B cell (primary cell): ENCODE data around the gene TCF7L1. TPM values are rescaled to one million over a fixed set of nuclear protein-coding genes. Genes with fewer than 3 reads are reported as not detected.

ENCODE experiments used
- ATAC-seq: fragments of 200-7000 bp; cut with Tn5 transposase; one replicate; pipeline ENCODE4 v1.10.0; 2021; ENCODE audit warnings: low read depth, mild to moderate bottlenecking, moderate number of reproducible peaks, moderate library complexity
- CTCF ChIA-PET: fragments of 350-600 bp; sonication (Branson Sonifier 250); formaldehyde crosslinking; loops from one replicate; lab custom pipeline; 2021; ENCODE audit warnings: antibody characterized with exemption, inconsistent platforms; lab: Charles Lee
- POLR2A ChIA-PET: fragments of 350-600 bp; sonication (Branson Sonifier 250); formaldehyde crosslinking; loops from one replicate; lab custom pipeline; 2021; ENCODE audit warnings: antibody characterized with exemption; lab: Charles Lee
- DNase-seq: peaks from one replicate; pipeline ENCODE4 v3.0.0; 2013
- H2AFZ ChIP-seq: 2 replicates; pipeline ENCODE4 v1.6.1; 2012; ENCODE audit warnings: mild to moderate bottlenecking, low read depth, low read length; ENCODE audit not compliant: insufficient read depth, poor library complexity, severe bottlenecking
- H3K27ac ChIP-seq, 2 donors: 1 replicate in 1 of 2; 2 replicates in 1 of 2; pipeline ENCODE4 v1.5.1; 2012 to 2013; ENCODE audit warnings: low read length in 2 of 2, mild to moderate bottlenecking in 2 of 2, moderate library complexity in 1 of 2
- H3K27me3 ChIP-seq, 4 experiments: fragments of 200-600 bp in 1 of 4; sonication (generic) in 1 of 4; replicated peaks in 1 of 4; 1 replicate in 2 of 4; 2 replicates in 2 of 4; pipeline versions ENCODE4 v1.6.1 to v1.7.0; 2013 to 2016; ENCODE audit warnings: low read length in 3 of 4, mild to moderate bottlenecking in 2 of 4, mixed read lengths in 1 of 4, moderate library complexity in 1 of 4; ENCODE audit not compliant: insufficient read depth in 4 of 4, control insufficient read depth in 3 of 4; ENCODE audit errors: control extremely low read depth in 1 of 4
- H3K36me3 ChIP-seq, 2 experiments: replicated peaks in 1 of 2; 1 replicate in 1 of 2; 2 replicates in 1 of 2; pipeline versions ENCODE4 v1.6.1 to v1.7.1; 2013; ENCODE audit warnings: low read length in 1 of 2; ENCODE audit not compliant: insufficient read depth in 2 of 2, control insufficient read depth in 1 of 2; ENCODE audit errors: control extremely low read depth in 1 of 2, extremely low read depth in 1 of 2
- H3K4me1 ChIP-seq, 2 donors: fragments of 200-600 bp in 1 of 2; sonication (generic) in 1 of 2; 1 replicate in 1 of 2; 2 replicates in 1 of 2; pipeline versions ENCODE4 v1.5.1 to v1.6.1; 2013 to 2017; ENCODE audit warnings: low read length in 2 of 2; ENCODE audit not compliant: control insufficient read depth in 2 of 2, insufficient read depth in 2 of 2
- H3K4me2 ChIP-seq: replicated peaks from 2 replicates; pipeline ENCODE3; 2012; ENCODE audit warnings: mild to moderate bottlenecking, low read depth, low read length; ENCODE audit not compliant: poor library complexity, severe bottlenecking
- H3K4me3 ChIP-seq, 5 experiments: fragments of 200-600 bp in 1 of 5; sonication (generic) in 1 of 5; 1 replicate in 3 of 5; 2 replicates in 2 of 5; pipeline versions ENCODE4 v1.5.1 to v1.7.0; 2011 to 2016; ENCODE audit warnings: low read length in 4 of 5, mild to moderate bottlenecking in 4 of 5, low read depth in 2 of 5, control low read depth in 1 of 5, moderate library complexity in 1 of 5; ENCODE audit not compliant: insufficient read depth in 1 of 5; ENCODE audit errors: control extremely low read depth in 1 of 5, extremely low read depth in 1 of 5
- H3K79me2 ChIP-seq: fragments of 200-600 bp; sonication (generic); one replicate; pipeline ENCODE4 v1.6.0; 2016; ENCODE audit warnings: low read length; ENCODE audit not compliant: control insufficient read depth, insufficient read depth
- H3K9ac ChIP-seq: fragments of 200-600 bp; sonication (generic); 2 replicates; pipeline ENCODE4 v1.6.1; 2017; ENCODE audit warnings: mild to moderate bottlenecking, low read length, moderate library complexity
- H3K9me3 ChIP-seq, 3 donors: one replicate each; pipeline versions ENCODE4 v1.6.1 to v1.7.1; 2013; ENCODE audit warnings: low read length in 2 of 3; ENCODE audit not compliant: control insufficient read depth in 2 of 3, insufficient read depth in 1 of 3; ENCODE audit errors: control extremely low read depth in 1 of 3
- H4K20me1 ChIP-seq: 2 replicates; pipeline ENCODE4 v1.6.0; 2012; ENCODE audit warnings: mild to moderate bottlenecking, low read length; ENCODE audit not compliant: insufficient read depth, control insufficient read depth, poor library complexity, severe bottlenecking
- H3K27ac Mint-ChIP-seq: one replicate; pipeline ENCODE4 v1.8.0; 2021; ENCODE audit warnings: mixed read lengths
- H3K27me3 Mint-ChIP-seq: one replicate; pipeline ENCODE4 v1.8.0; 2021; ENCODE audit warnings: mixed read lengths
- H3K4me1 Mint-ChIP-seq: one replicate; pipeline ENCODE4 v1.8.0; 2021; ENCODE audit warnings: mixed read lengths
- H3K4me3 Mint-ChIP-seq: one replicate; pipeline ENCODE4 v1.8.0; 2021; ENCODE audit warnings: mixed read lengths
- H3K9me3 Mint-ChIP-seq: one replicate; pipeline ENCODE4 v1.8.0; 2022; ENCODE audit warnings: mixed read lengths; ENCODE audit not compliant: insufficient read depth
- EZH2 ChIP-seq: IDR thresholded peaks from 2 replicates; pipeline ENCODE4 v1.6.1; 2012; ENCODE audit warnings: borderline replicate concordance, low read depth, mild to moderate bottlenecking, moderate library complexity, low read length; ENCODE audit not compliant: insufficient read depth, poor library complexity, severe bottlenecking
- WGBS: methylation state at CpG from one replicate; pipeline ENCODE4 v1.1.5; 2013; ENCODE audit warnings: missing lambda C conversion rate; ENCODE audit not compliant: insufficient coverage; 5-methylcytosine and 5-hydroxymethylcytosine counted together
- intact Hi-C: fragments of 100-400 bp; cut with micrococcal nuclease; formaldehyde crosslinking; loops from one replicate; pipeline ENCODE4 v1.10.0; 2022
- polyA plus RNA-seq: library from polyadenylated mRNA; depleted of rRNA; stranded (reverse); fragments of >200 nt; gene quantifications from 2 replicates; pipeline ENCODE4 v1.2.3, GENCODE V29; 2012
- total RNA-seq, 2 donors: library from RNA; stranded (reverse); fragments of 120-200 nt in 1 of 2; gene quantifications; 1 replicate in 1 of 2; 2 replicates in 1 of 2; pipeline versions ENCODE4 v1.2.3 to v1.2.4, GENCODE V29; 2013 to 2022
- TF ChIP-seq, protein P1 (sequence below): fragments of 200-600 bp; IDR thresholded peaks from one replicate; pipeline ENCODE4 v1.8.0; 2022; ENCODE audit warnings: antibody characterized with exemption, mild to moderate bottlenecking

Gene TCF7L1
- total and polyA plus RNA-seq, 2 donors (not counting 1 experiment from before 2014, with no cell fraction given), result 0.67 to 0.81 TPM

DNA sequence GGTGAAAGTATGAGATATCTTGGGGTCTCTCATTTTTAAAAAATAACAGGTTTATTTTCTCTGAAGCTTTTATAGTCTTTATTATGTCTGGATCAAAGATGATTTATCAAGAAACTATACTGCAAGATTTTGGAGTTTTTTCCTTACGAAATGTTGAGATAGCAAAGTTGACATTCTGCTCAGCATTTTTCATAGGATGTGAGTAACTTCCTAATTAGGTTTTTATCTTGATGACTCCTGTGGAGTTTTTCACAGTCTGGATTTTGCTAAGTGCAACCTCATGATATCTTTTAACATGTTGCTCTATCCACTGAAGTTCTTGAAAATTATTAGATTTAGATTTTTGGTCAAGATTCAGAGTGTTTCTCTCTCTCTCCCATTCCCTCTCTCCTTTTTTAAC is 17.8 kb downstream of the TCF7L1 start:
- DNase-seq (no peak), ATAC-seq (no peak)
- Histone ChIP-seq H3K27me3 (peaks cover 0 to 4% (median 0%) of the 10 kb centered on the region in 4 experiments), H3K4me1 (no peaks in the 10 kb centered on the region), H2AFZ (no peak overlapping the region), H3K79me2 (no peaks in the 10 kb centered on the region), H3K4me3 (no peak overlapping the region), H3K9ac (no peak overlapping the region), H3K4me2 (no peak overlapping the region), H3K27ac (no peak overlapping the region), H4K20me1 (no peaks in the 10 kb centered on the region), H3K36me3 (no peaks in the 10 kb centered on the region), H3K9me3 (peaks cover 0 to 2% (median 0%) of the 10 kb centered on the region in 3 donors)
- Mint-ChIP-seq H3K27ac (no peak overlapping the region), H3K4me3 (no peak overlapping the region), H3K27me3 (peaks cover 17% of the 10 kb centered on the region), H3K9me3 (no peaks in the 10 kb centered on the region), H3K4me1 (no peaks in the 10 kb centered on the region)
- POLR2A ChIA-PET, result no interaction called here
- WGBS, result no CpG with 5 or more reads among the region's 1 CpG
- intact Hi-C loops, result no loop called here
- TF ChIP-seq, protein P1, sequence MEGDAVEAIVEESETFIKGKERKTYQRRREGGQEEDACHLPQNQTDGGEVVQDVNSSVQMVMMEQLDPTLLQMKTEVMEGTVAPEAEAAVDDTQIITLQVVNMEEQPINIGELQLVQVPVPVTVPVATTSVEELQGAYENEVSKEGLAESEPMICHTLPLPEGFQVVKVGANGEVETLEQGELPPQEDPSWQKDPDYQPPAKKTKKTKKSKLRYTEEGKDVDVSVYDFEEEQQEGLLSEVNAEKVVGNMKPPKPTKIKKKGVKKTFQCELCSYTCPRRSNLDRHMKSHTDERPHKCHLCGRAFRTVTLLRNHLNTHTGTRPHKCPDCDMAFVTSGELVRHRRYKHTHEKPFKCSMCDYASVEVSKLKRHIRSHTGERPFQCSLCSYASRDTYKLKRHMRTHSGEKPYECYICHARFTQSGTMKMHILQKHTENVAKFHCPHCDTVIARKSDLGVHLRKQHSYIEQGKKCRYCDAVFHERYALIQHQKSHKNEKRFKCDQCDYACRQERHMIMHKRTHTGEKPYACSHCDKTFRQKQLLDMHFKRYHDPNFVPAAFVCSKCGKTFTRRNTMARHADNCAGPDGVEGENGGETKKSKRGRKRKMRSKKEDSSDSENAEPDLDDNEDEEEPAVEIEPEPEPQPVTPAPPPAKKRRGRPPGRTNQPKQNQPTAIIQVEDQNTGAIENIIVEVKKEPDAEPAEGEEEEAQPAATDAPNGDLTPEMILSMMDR, result no peak
- TF ChIP-seq EZH2, result no peak
- CTCF ChIA-PET, result interaction anchor here (0.9 kb wide), 1 partner anchor 136 kb away, joined by 3 read pairs; no protein-coding TSS in a partner anchor

DNA sequence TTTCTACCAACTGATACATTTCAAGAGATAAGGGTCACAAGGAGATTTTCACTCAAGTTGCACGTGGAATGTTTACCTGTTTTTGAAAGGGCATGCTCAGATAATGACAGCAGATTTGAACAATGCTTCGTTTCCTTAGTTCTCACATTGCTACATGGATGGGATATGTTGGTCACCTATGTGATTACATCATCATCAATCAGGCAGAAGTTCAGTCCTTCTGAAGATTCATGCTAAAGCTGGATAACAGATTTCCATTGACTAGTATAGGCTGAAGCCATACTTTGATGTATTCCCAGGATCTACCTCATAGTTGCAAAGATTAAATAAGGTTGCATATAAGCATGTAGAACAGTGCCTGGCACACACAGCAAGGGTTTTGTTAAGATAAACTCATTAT is 19.7 kb downstream of the TCF7L1 start:
- H3K4me2 ChIP-seq, result no peak overlapping the region
- no peaks in the 10 kb centered on the region for H3K36me3 ChIP-seq
- ATAC-seq (no peak), DNase-seq (no peak)
- no peak overlapping the region for H3K9ac ChIP-seq
- Mint-ChIP-seq H3K9me3 (no peaks in the 10 kb centered on the region), H3K27me3 (peaks cover 10% of the 10 kb centered on the region), H3K4me3 (no peak overlapping the region), H3K4me1 (no peaks in the 10 kb centered on the region), H3K27ac (no peak overlapping the region)
- peaks cover 0 to 2% (median 0%) of the 10 kb centered on the region in 3 donors for H3K9me3 ChIP-seq
- ChIA-PET CTCF (interaction anchor here (0.6 kb wide), 1 partner anchor 28 kb away, joined by 3 read pairs; no protein-coding TSS in a partner anchor), POLR2A (no interaction called here)
- H4K20me1 ChIP-seq, result no peaks in the 10 kb centered on the region
- no peak for TF ChIP-seq EZH2
- TF ChIP-seq, protein P1, result no peak
- no peak overlapping the region for H2AFZ ChIP-seq
- peaks cover 0 to 8% (median 0%) of the 10 kb centered on the region in 4 experiments for H3K27me3 ChIP-seq
- H3K4me3 ChIP-seq, result no peak overlapping the region
- H3K4me1 ChIP-seq, result no peaks in the 10 kb centered on the region
- no peaks in the 10 kb centered on the region for H3K79me2 ChIP-seq
- intact Hi-C loops, result no loop called here
- no peak overlapping the region for H3K27ac ChIP-seq
- WGBS, result no CpG with 5 or more reads among the region's 2 CpGs
